ENCODE measurements around the gene LRRC4B. TPM values are rescaled to one million over a fixed set of nuclear protein-coding genes. Genes with fewer than 3 reads are reported as not detected.

The LRRC4B gene
- total RNA-seq, 2 donors from 2014 or later: 1.4 to 2.9 TPM

GRCh38 chr19:50512999-50513745 is 55.1 kb downstream of the LRRC4B start:
- ATAC-seq (no peak), DNase-seq (no peak)
- intact Hi-C loops (cut with DNase I): no loop called here

- DNase-seq (no peak), ATAC-seq (no peak)
- intact Hi-C loops (cut with DNase I): no loop called here
Observed at GRCh38 chr19:50512112-50512998, 55.9 kb downstream of the LRRC4B start.

- intact Hi-C loops (cut with DNase I): no loop called here
- peak; percentile 94 to 95 for ATAC-seq
- DNase-seq: peak; percentile 100
Observed at GRCh38 chr19:50511069-50511822, 57.0 kb downstream of the LRRC4B start, which contains the start of gene JOSD2. TSS of gene JOSD2 (minus strand) at chr19:50511191. CDS start at chr19:50510431, 760 bp downstream.

GRCh38 chr19:50510700-50511068 is 57.6 kb downstream of the LRRC4B start:
- intact Hi-C loops (cut with DNase I): no loop called here
- no peak for DNase-seq
- ATAC-seq: peak in 1 of 2 donors; percentile 0

GRCh38 chr19:50510121-50510670 is 58.0 kb downstream of the LRRC4B start:
- no peak for DNase-seq
- intact Hi-C loops (cut with DNase I): no loop called here
- ATAC-seq: no peak

- ATAC-seq (no peak), DNase-seq (no peak)
Observed at GRCh38 chr19:50509366-50509765, 58.9 kb downstream of the LRRC4B start.

GRCh38 chr19:50508843-50509190 is 59.4 kb downstream of the LRRC4B start:
- intact Hi-C loops (cut with DNase I): no loop called here
- DNase-seq (no peak), ATAC-seq (no peak)

More at GRCh38 chr19:50509366-50509765, 58.9 kb downstream of the LRRC4B start:
- intact Hi-C loops (cut with DNase I): no loop called here

- ATAC-seq (no peak), DNase-seq (no peak)
- intact Hi-C loops (cut with DNase I): no loop called here
Observed at GRCh38 chr19:50507376-50507775, 60.9 kb downstream of the LRRC4B start.

GRCh38 chr19:50506700-50507099 is 61.5 kb downstream of the LRRC4B start:
- intact Hi-C loops (cut with DNase I): no loop called here
- no peak for DNase-seq
- no peak for ATAC-seq

GRCh38 chr19:50505856-50506611 is 62.2 kb downstream of the LRRC4B start:
- intact Hi-C loops (cut with DNase I): no loop called here
- ATAC-seq: no peak
- DNase-seq: no peak

- intact Hi-C loops (cut with DNase I): no loop called here
- peak; percentile 65 to 70 for ATAC-seq
- peak; percentile 69 for DNase-seq
Observed at GRCh38 chr19:50501568-50502475, 66.4 kb downstream of the LRRC4B start.

GRCh38 chr19:50501186-50501567 is 67.1 kb downstream of the LRRC4B start:
- intact Hi-C loops (cut with DNase I): no loop called here
- peak in 1 of 2 donors; percentile 4 for ATAC-seq
- DNase-seq: no peak

- DNase-seq: peak; percentile 76
- ATAC-seq: peak; percentile 76 to 78
- intact Hi-C loops (cut with DNase I): no loop called here
Observed at GRCh38 chr19:50500753-50501151, 67.5 kb downstream of the LRRC4B start.

- ATAC-seq: peak; percentile 60 to 63
- intact Hi-C loops (cut with DNase I): no loop called here
- peak; percentile 75 for DNase-seq
Observed at GRCh38 chr19:50500060-50500752, 68.0 kb downstream of the LRRC4B start.

- intact Hi-C loops (cut with DNase I): no loop called here
- DNase-seq (no peak), ATAC-seq (no peak)
Observed at GRCh38 chr19:50498219-50499056, 69.8 kb downstream of the LRRC4B start.

- ATAC-seq (no peak), DNase-seq (no peak)
Observed at GRCh38 chr19:50497022-50497405, 71.2 kb downstream of the LRRC4B start.

More at GRCh38 chr19:50497022-50497405, 71.2 kb downstream of the LRRC4B start:
- intact Hi-C loops (cut with DNase I): no loop called here
